Astrocyte (in vitro differentiated cells and primary cell): ENCODE results near the gene MPP2. TPM values are rescaled to one million over a fixed set of nuclear protein-coding genes. Genes with fewer than 3 reads are reported as not detected.

Experiments
- DNase-seq: peaks from one replicate; pipeline ENCODE4 v3.0.0-alpha.2; 2010; ENCODE audit warnings: low read depth
- FAIRE-seq: peaks from 2 replicates; lab custom pipeline; 2011; peaks lifted over from hg19 to GRCh38; lab: Jason Lieb, UNC
- H2AFZ ChIP-seq: 2 replicates; pipeline ENCODE4 v1.6.0; 2012; ENCODE audit warnings: low read depth, low read length, inconsistent platforms
- H3K27ac ChIP-seq: 2 replicates; pipeline ENCODE4 v1.5.1; 2011; ENCODE audit warnings: low read depth, low read length, inconsistent platforms
- H3K27me3 ChIP-seq: 2 replicates; pipeline ENCODE4 v1.6.0; 2011; ENCODE audit warnings: low read length, inconsistent platforms; ENCODE audit not compliant: insufficient read depth
- H3K36me3 ChIP-seq: 2 replicates; pipeline ENCODE4 v1.5.1; 2011; ENCODE audit warnings: low read length, inconsistent platforms; ENCODE audit not compliant: insufficient read depth
- H3K4me1 ChIP-seq: 2 replicates; pipeline ENCODE4 v1.5.1; 2011; ENCODE audit warnings: low read length, inconsistent platforms; ENCODE audit not compliant: insufficient read depth
- H3K4me2 ChIP-seq: 2 replicates; pipeline ENCODE4 v1.6.0; 2012; ENCODE audit warnings: low read length, inconsistent platforms
- H3K4me3 ChIP-seq: 2 replicates; pipeline ENCODE4 v1.5.1; 2011; ENCODE audit warnings: low read depth, mild to moderate bottlenecking, low read length, inconsistent platforms; ENCODE audit not compliant: insufficient read depth
- H3K79me2 ChIP-seq: 2 replicates; pipeline ENCODE4 v1.6.0; 2012; ENCODE audit warnings: mild to moderate bottlenecking, low read length, inconsistent platforms; ENCODE audit not compliant: insufficient read depth
- H3K9ac ChIP-seq: 2 replicates; pipeline ENCODE4 v1.6.0; 2012; ENCODE audit warnings: mild to moderate bottlenecking, low read length, inconsistent platforms
- H3K9me3 ChIP-seq: 2 replicates; pipeline ENCODE4 v1.5.1; 2012; ENCODE audit warnings: low read depth, mild to moderate bottlenecking, low read length, inconsistent platforms; ENCODE audit not compliant: insufficient read depth
- H4K20me1 ChIP-seq: 2 replicates; pipeline ENCODE4 v1.6.0; 2012; ENCODE audit warnings: low read length, inconsistent platforms; ENCODE audit not compliant: insufficient read depth
- H3K27ac Mint-ChIP-seq: one replicate; pipeline ENCODE4 v1.8.0; 2021; ENCODE audit warnings: mild to moderate bottlenecking, mixed read lengths; ENCODE audit not compliant: unreplicated experiment
- H3K27me3 Mint-ChIP-seq: one replicate; pipeline ENCODE4 v1.8.0; 2021; ENCODE audit warnings: low read depth, mixed read lengths; ENCODE audit not compliant: unreplicated experiment
- H3K36me3 Mint-ChIP-seq: one replicate; pipeline ENCODE4 v1.8.0; 2021; ENCODE audit warnings: low read depth, mixed read lengths; ENCODE audit not compliant: unreplicated experiment
- H3K4me1 Mint-ChIP-seq: one replicate; pipeline ENCODE4 v1.8.0; 2021; ENCODE audit warnings: low read depth, mixed read lengths; ENCODE audit not compliant: unreplicated experiment
- H3K4me3 Mint-ChIP-seq: one replicate; pipeline ENCODE4 v1.8.0; 2021; ENCODE audit warnings: mild to moderate bottlenecking, moderate library complexity, mixed read lengths; ENCODE audit not compliant: unreplicated experiment
- H3K9me3 Mint-ChIP-seq: one replicate; pipeline ENCODE4 v1.8.0; 2021; ENCODE audit warnings: mild to moderate bottlenecking, mixed read lengths; ENCODE audit not compliant: unreplicated experiment
- EZH2 ChIP-seq: IDR thresholded peaks from 2 replicates; pipeline ENCODE4 v1.6.1; 2012; ENCODE audit warnings: mild to moderate bottlenecking, low read length, inconsistent platforms; ENCODE audit not compliant: insufficient read depth
- total RNA-seq: library from RNA; stranded (reverse); gene quantifications from 2 replicates; pipeline ENCODE4 v1.2.1, GENCODE V29; 2021
- TF ChIP-seq, protein P1 (sequence below): IDR thresholded peaks from 2 replicates; pipeline ENCODE4 v1.5.1; 2011; ENCODE audit warnings: low read depth, mild to moderate bottlenecking, inconsistent platforms, low read length, moderate library complexity; ENCODE audit not compliant: insufficient read depth

MPP2 gene
- total RNA-seq, 1 donor from 2014 or later, result 8.0 TPM

- Histone ChIP-seq H3K9ac (peak overlapping the region; percentile 74), H3K4me1 (peaks cover 19% of the 10 kb centered on the region), H3K9me3 (no peaks in the 10 kb centered on the region), H3K36me3 (no peaks in the 10 kb centered on the region), H4K20me1 (no peaks in the 10 kb centered on the region), H3K4me2 (peak overlapping the region; percentile 91), H3K4me3 (peak overlapping the region; percentile 56), H3K79me2 (no peaks in the 10 kb centered on the region), H3K27ac (no peak overlapping the region), H2AFZ (peak overlapping the region; percentile 96), H3K27me3 (peaks cover 20% of the 10 kb centered on the region)
- Mint-ChIP-seq H3K27ac (peak overlapping the region; percentile 80), H3K4me1 (peaks cover 2% of the 10 kb centered on the region), H3K27me3 (peaks cover 29% of the 10 kb centered on the region), H3K36me3 (peaks cover 8% of the 10 kb centered on the region), H3K4me3 (peak overlapping the region; percentile 84), H3K9me3 (no peaks in the 10 kb centered on the region)
- FAIRE-seq, result no peak
- DNase-seq, result peak; percentile 44
- TF ChIP-seq, protein P1, sequence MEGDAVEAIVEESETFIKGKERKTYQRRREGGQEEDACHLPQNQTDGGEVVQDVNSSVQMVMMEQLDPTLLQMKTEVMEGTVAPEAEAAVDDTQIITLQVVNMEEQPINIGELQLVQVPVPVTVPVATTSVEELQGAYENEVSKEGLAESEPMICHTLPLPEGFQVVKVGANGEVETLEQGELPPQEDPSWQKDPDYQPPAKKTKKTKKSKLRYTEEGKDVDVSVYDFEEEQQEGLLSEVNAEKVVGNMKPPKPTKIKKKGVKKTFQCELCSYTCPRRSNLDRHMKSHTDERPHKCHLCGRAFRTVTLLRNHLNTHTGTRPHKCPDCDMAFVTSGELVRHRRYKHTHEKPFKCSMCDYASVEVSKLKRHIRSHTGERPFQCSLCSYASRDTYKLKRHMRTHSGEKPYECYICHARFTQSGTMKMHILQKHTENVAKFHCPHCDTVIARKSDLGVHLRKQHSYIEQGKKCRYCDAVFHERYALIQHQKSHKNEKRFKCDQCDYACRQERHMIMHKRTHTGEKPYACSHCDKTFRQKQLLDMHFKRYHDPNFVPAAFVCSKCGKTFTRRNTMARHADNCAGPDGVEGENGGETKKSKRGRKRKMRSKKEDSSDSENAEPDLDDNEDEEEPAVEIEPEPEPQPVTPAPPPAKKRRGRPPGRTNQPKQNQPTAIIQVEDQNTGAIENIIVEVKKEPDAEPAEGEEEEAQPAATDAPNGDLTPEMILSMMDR, result no peak
- peak; percentile 30 for TF ChIP-seq EZH2
These were observed 1.1 kb downstream of the MPP2 start for GRCh38 chr17:43905985-43906852.

DNA sequence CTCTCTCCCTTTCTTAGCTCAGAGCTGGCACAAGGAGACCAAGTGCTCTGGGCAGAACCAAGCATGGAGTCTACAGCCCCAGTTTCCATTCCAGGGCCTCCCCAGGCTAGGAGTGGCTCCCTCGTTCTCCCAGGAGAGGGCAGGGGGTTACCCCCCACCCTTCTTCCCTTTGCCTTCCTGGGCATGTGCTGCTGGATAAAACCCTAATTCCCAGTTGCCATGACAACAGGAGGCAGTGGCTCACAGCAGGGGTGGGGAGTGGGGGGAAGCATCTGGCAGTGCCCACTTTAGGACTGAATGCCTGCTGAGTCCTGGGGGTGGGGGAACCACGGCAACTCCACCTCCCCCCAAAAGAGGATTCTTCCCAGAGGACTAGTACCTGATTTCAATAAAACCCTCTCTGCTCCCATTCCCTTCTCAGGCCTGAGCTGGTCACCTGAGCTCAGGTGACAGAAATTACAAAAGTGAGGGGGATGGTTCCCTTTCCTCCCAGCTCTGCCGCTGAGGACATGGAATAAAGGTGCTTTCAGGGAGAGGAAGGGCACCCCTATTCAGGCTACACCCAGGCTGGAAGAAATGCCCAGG is 1.8 kb downstream of the MPP2 start:
- no peak overlapping the region for H3K27ac Mint-ChIP-seq
- Histone ChIP-seq H3K36me3 (no peaks in the 10 kb centered on the region), H3K27ac (no peak overlapping the region), H3K9me3 (no peaks in the 10 kb centered on the region), H2AFZ (no peak overlapping the region), H4K20me1 (no peaks in the 10 kb centered on the region), H3K4me3 (no peak overlapping the region), H3K4me1 (peaks cover 25% of the 10 kb centered on the region), H3K27me3 (peaks cover 19% of the 10 kb centered on the region), H3K79me2 (no peaks in the 10 kb centered on the region), H3K4me2 (peak overlapping the region; percentile 91), H3K9ac (no peak overlapping the region)
- no peaks in the 10 kb centered on the region for H3K9me3 Mint-ChIP-seq
- H3K4me3 Mint-ChIP-seq, result no peak overlapping the region
- peaks cover 8% of the 10 kb centered on the region for H3K36me3 Mint-ChIP-seq
- peaks cover 2% of the 10 kb centered on the region for H3K4me1 Mint-ChIP-seq
- no peak for DNase-seq
- peaks cover 29% of the 10 kb centered on the region for H3K27me3 Mint-ChIP-seq
- FAIRE-seq, result no peak
- TF ChIP-seq EZH2, result no peak
- TF ChIP-seq, protein P1, result no peak
